G401 (cell line): ENCODE data around the gene ADTRP. TPM values are rescaled to one million over a fixed set of nuclear protein-coding genes. Genes with fewer than 3 reads are reported as not detected.
A peak's percentile ranks its signal among the peaks of the same experiment; 100 is the strongest.

ENCODE experiments used
- DNase-seq: peaks from one replicate; pipeline ENCODE4 v3.0.0-alpha.2; 2015; ENCODE audit warnings: low spot score
- in situ Hi-C: cut with HindIII; loops from 2 replicates; pipeline ENCODE4 v1.10.0; 2016; ENCODE audit warnings: low sequenced_read_pairs, mixed read lengths
- total RNA-seq: library from RNA; depleted of rRNA; stranded (reverse); fragments of >200 nt; shearing (Covaris generic); gene quantifications from 2 replicates; pipeline ENCODE4 v1.2.3, GENCODE V29; 2014; rRNA removed

The ADTRP gene, protein sequence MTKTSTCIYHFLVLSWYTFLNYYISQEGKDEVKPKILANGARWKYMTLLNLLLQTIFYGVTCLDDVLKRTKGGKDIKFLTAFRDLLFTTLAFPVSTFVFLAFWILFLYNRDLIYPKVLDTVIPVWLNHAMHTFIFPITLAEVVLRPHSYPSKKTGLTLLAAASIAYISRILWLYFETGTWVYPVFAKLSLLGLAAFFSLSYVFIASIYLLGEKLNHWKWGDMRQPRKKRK
- 9.9 and 16.8 TPM in 2 replicates for total RNA-seq

DNA sequence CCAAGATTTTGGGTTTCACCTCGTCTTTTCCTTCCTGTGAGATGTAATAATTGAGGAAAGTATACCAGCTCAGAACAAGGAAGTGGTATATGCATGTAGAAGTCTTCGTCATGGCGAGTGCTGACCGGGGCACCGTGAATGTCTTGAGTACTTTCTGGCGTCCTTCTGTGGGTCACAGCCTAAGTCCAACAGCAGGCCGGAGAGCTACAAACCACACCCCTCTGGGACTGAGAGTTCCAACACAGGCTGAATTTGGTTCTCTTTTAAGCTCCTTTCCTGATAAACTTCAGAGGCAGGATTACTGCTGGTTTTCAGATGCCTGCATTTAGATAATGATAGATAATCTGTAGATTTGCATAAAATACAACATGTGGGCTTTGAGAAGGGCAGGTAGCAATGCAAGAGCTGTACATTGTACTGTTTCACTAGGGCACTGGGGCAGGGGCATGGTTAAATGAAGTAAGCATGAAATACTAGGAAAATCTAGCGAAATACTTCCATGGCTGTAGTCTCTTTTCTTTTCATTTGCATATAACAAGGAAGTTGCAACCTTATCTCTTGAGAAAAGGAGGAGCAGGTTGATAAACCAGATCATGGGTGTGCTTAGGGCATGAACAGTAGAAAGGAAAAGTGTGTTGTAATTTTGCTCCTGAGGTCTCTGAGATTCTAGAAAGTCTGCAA is at the start of gene ADTRP:
TSS of gene ADTRP (minus strand) at position 156 of the 681 bp plus-strand sequence. CDS start at position 112, 44 bp downstream.
- DNase-seq = no peak
- in situ Hi-C loops = no loop called here

- in situ Hi-C loops = no loop called here
- no peak for DNase-seq
Observed at GRCh38 chr6:11826779-11827178, 48.2 kb upstream of the ADTRP start.

DNA sequence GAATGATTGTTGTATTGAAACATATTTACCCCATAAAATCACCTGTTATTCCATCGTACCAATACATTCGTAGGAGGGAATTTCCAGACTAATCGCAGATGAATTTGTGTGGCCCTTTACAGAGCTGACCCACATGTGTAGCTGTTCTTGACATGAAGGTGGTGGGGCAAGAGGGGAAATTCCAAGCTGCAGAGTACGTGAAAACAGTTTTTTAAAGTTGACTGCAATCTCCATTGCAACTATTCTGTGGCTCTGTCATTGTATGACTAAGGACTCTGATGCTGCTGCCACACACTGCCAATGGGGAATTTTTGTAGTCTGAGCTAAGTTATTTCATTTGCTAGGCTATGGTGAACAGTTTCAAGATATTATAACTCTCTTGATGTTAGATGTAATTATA is 46.4 kb upstream of the ADTRP start:
- in situ Hi-C loops = no loop called here
- no peak for DNase-seq

- DNase-seq = peak; percentile 7
- in situ Hi-C loops = no loop called here
Observed at GRCh38 chr6:11822346-11822745, 43.7 kb upstream of the ADTRP start.

DNA sequence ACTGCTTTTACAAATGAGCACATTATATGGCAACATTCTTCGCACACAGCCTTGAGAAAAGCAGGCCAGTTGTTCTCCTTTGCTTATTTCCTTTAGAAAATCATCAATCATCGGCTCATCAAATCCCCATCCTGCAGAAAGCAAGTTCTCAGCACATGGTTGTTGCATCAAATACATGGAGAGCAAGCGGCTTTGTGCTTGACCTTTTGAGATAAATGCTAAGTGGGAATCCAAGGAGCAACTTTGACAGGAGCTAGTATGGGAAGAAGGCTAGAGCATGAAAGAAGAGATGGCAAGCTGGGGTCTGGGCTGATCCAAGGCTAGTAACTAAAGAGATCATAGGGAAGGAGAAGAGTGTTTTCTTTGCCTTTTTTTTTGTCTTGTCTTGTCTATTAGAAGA is 43.2 kb upstream of the ADTRP start:
- in situ Hi-C loops = no loop called here
- DNase-seq = no peak

- no peak for DNase-seq
Observed at GRCh38 chr6:11820821-11821220, 42.2 kb upstream of the ADTRP start.

DNA sequence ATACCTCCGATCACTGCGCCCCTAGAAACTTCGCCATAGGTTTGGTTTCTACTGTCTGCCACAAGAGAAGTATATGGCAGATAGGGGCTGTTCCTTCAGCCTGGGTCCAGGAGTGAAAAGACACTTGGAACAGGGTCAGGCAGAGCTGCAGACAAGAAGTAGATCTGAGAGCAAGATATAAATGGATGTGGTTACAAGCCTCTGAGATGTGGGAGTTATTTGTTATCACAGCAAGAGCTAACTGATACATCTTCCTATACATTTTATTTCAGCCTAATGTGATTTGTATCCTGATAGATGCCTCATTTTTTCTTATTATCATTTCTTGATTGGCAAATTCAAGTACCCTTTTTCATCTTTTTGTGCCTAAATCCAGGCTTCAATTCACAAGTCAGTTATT is 40.9 kb upstream of the ADTRP start:
- DNase-seq = no peak
- in situ Hi-C loops = no loop called here

More at GRCh38 chr6:11820821-11821220, 42.2 kb upstream of the ADTRP start:
- in situ Hi-C loops = no loop called here

- in situ Hi-C loops = no loop called here
- no peak for DNase-seq
Observed at GRCh38 chr6:11815231-11815630, 36.6 kb upstream of the ADTRP start.

DNA sequence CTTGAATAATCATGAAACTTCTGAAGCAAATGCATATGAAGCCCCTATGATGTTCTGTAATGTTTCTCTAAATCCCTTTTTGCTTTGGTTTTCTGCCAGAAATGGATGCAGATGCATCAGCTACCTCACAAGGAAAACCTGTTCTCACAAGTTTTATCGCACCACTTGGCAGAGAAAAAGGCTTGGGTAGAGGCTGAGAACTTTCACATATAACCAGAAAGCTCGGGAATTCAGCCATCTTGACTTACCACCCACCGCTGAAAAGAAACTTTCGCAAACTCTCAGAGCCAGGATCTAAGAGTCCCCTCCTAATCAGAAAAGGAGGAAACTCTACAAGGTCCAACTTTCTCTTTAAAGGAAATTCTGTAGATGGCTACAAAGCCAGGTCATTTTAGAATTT is 36.2 kb upstream of the ADTRP start:
- no peak for DNase-seq
- in situ Hi-C loops = no loop called here

DNA sequence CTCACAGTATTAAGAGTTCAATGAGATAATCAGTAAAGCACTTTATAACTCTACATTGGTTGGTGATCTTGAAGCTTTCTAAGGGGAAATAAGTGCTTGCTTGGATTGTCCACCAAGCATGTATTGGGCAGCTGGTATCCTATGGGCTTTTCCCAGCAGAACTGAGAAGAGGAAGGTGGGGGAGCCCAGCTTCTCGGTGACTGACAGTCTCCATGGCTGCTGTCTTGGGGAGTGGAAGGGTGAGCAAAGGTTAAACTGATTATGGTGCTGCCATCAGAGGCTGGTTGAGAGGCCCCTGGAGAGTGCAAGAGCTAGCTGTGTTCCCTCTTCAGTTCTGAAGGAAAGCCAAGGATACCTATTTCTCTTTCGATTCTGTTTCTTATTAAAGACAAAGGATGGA is 35.5 kb upstream of the ADTRP start:
- in situ Hi-C loops = no loop called here
- DNase-seq = no peak

DNA sequence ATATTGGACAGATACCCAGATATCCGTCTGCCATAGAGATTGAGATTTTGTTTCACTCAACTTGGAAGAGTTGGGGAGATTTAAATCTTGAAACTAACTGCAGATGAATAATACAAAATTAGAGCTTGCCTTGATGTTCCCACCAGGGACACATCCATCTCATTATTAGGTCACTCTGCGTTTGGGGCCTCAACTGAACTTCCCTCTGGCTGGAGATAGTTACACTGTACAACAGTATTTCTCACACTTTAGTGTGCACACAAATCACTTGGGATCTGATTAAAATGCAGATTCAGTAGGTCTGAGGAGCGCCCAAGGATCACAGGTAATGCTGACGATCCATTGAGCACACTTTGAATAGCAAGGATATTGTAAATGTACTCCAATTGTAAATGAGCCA is 35.0 kb upstream of the ADTRP start:
- in situ Hi-C loops = no loop called here

DNA sequence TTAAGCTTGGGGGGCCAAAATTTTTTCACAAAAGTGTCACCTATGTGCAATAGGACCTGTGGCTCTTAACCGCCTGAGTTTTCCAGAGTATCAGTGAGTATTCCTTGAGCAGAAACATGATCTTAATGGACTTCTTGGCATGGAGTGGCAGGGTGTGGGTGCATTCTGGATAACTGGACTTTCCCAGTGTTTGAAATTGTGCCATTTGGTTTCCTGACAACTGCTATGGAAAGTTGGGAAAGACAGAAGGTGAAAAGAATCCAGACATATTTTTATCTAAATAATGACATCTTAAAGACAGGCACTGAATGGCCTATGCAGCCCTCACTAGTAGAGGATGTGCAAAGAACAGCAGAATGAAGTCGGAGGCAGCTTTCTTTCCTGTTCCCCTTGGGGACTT is 34.3 kb upstream of the ADTRP start:
- no peak for DNase-seq
- in situ Hi-C loops = no loop called here

More for the DNA sequence above, 35.0 kb upstream of the ADTRP start:
- no peak for DNase-seq

DNA sequence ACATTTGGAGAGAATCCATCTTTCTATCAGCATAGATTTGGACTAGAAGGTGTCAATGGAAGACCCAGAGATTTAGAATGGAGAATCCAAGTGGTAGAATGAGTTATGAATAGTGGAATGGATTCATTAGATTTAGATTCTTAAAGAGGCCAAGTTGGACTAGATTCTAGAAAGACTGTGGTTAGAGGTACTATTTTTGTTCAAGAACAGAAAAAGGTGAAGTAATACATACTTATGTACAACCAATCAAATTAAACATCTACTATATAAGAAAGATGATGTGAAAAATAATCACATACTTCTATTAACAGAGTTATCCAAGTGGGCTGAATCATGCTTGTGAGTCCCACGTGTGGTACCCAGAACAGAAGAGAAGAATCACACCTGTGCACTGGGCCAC is 33.8 kb upstream of the ADTRP start:
- DNase-seq = no peak
- in situ Hi-C loops = no loop called here

GRCh38 chr6:11811644-11812264 is 33.2 kb upstream of the ADTRP start:
- in situ Hi-C loops = no loop called here
- no peak for DNase-seq

- DNase-seq = no peak
- in situ Hi-C loops = no loop called here
Observed at GRCh38 chr6:11810854-11811643, 32.4 kb upstream of the ADTRP start.

DNA sequence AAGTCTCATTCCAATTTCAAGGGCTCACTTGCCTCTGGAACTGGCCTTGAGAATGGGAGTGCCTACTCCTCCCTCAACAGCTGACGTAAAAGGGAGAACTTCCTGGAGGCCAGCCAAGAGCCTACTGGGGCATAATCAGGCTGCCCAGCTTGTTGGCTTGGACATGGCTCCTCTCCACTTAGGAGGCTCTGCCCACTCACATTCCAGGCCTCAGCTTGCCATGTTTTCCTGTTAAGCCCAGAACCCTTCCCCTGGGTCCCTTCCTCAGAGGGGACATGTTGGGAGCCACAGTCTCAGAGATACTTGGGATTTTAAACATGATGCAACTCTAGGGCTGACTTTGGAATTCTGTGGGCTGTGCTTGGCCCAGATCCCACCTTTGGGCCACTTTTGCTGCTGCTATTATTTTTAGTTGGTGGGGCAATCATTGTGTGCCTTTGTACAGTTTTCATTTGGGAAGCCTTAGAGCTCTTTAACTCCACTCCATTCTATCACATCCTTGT is 31.5 kb upstream of the ADTRP start:
- in situ Hi-C loops = no loop called here
- peak; percentile 35 for DNase-seq

- in situ Hi-C loops = no loop called here
- no peak for DNase-seq
Observed at GRCh38 chr6:11808054-11808453, 29.5 kb upstream of the ADTRP start.

GRCh38 chr6:11806561-11807317 is 28.1 kb upstream of the ADTRP start:
- in situ Hi-C loops = no loop called here
- DNase-seq = no peak
